RWPE1 (cell line): ENCODE results near the gene TRAPPC3.

Experiments
- CTCF ChIA-PET: fragments of 350-600 bp; sonication (Branson Sonifier 250); formaldehyde crosslinking; extraction: SDS; loops from one replicate; lab custom pipeline; 2021; lab: Yijun Ruan, JAX
- POLR2A ChIA-PET: fragments of 400-600 bp; formaldehyde crosslinking; extraction: SDS; loops from one replicate; lab custom pipeline; 2020; ENCODE audit warnings: antibody characterized with exemption; ENCODE audit not compliant: low non-redundant PET; lab: Yijun Ruan, JAX
- DNase-seq: peaks from one replicate; pipeline ENCODE4 v3.0.0; 2012; ENCODE audit warnings: low spot score
- H3K27ac ChIP-seq: fragments of 450-650 bp; 2 replicates; pipeline ENCODE4 v1.5.1; 2017
- CTCF ChIP-seq: fragments of 450-650 bp; conservative IDR thresholded peaks from 2 replicates; pipeline ENCODE4 v1.5.1; 2017; ENCODE audit warnings: low read depth, mild to moderate bottlenecking

Gene TRAPPC3

GRCh38 chr1:36174713-36175112 lies 25.4 kb upstream of the TRAPPC3 start:
- no peak for TF ChIP-seq CTCF
- CTCF ChIA-PET = no interaction called here
- POLR2A ChIA-PET = no interaction called here
- no peak for DNase-seq
- peak overlapping the region; percentile 67 for H3K27ac ChIP-seq

- no peak for TF ChIP-seq CTCF
- peak; percentile 93 for DNase-seq
- ChIA-PET POLR2A (no interaction called here), CTCF (interaction anchor here (0.7 to 1.4 kb wide), 2 partner anchors 23 to 184 kb away, joined by 4 to 9 read pairs; partner anchors contain the start of gene TRAPPC3)
- H3K27ac ChIP-seq = peak overlapping the region; percentile 95
These were observed 23.7 kb upstream of the TRAPPC3 start for GRCh38 chr1:36172983-36173382.

- DNase-seq = no peak
- peak overlapping the region; percentile 95 for H3K27ac ChIP-seq
- POLR2A ChIA-PET = no interaction called here
- no peak for TF ChIP-seq CTCF
- CTCF ChIA-PET = interaction anchor here (0.7 to 1.4 kb wide), 2 partner anchors 22 to 185 kb away, joined by 4 to 9 read pairs; partner anchors contain the start of gene TRAPPC3
These were observed 22.9 kb upstream of the TRAPPC3 start for GRCh38 chr1:36172017-36172747.

GRCh38 chr1:36170643-36171412 lies 21.5 kb upstream of the TRAPPC3 start:
- TF ChIP-seq CTCF = no peak
- peak overlapping the region; percentile 95 for H3K27ac ChIP-seq
- no peak for DNase-seq
- POLR2A ChIA-PET = interaction anchor here (0.7 to 0.8 kb wide), 2 partner anchors 57 to 112 kb away, joined by 4 read pairs; no protein-coding TSS in a partner anchor
- CTCF ChIA-PET = interaction anchor here (0.7 to 1.6 kb wide), 3 partner anchors 10 to 1247 kb away, joined by 3 to 8 read pairs (median 6); no protein-coding TSS in a partner anchor

GRCh38 chr1:36168514-36168913 lies 19.2 kb upstream of the TRAPPC3 start:
- no peak for DNase-seq
- H3K27ac ChIP-seq = peak overlapping the region; percentile 95
- ChIA-PET POLR2A (no interaction called here), CTCF (interaction anchor here (0.6 kb wide), 1 partner anchor 93 kb away, joined by 3 read pairs; no protein-coding TSS in a partner anchor)
- no peak for TF ChIP-seq CTCF
